ENCODE measurements around the gene NSUN2.

The NSUN2 gene

DNA sequence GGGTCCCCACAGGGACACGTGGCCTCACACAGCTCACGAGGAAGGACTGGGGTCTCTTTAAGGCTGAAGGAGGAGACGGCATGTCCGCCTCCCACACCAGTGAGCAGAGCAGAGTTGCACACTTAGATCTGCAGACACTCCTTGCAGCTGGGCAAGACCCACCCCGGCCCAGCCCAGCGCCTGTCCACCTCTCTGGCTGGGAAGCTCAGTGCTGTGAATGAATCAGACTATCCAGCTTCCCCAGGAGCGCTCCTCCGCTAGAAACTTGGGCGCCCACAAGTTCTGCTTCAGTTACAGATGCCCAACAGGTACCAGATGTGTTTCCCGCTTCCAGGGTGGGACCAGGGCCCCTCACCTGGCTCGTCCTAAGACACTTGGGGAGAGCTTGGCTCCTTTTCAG, 78.9 kb downstream of the NSUN2 start:
- no peak for DNase-seq

DNA sequence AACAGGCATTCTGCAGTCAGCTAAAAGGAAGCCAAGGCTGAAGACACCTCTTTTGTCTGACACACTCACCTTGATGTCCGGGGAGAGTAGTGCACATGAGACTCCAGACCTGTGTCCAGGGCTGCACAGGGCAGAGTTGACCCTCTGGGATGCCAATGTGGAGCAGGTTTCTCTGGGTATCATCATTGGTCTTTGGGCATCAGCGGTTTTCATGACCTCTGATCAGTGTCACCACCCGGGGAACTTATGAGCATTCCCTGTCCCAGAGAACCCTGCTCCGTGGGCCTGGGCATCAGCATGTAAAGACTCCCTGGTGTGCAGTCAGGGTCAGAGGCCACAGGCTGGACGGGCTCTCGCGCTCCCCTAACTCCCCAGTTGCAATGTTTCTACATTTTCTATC, 80.2 kb downstream of the NSUN2 start:
- no peak for DNase-seq

GRCh38 chr5:6551955-6552313, 80.9 kb downstream of the NSUN2 start:
- DNase-seq = no peak

DNA sequence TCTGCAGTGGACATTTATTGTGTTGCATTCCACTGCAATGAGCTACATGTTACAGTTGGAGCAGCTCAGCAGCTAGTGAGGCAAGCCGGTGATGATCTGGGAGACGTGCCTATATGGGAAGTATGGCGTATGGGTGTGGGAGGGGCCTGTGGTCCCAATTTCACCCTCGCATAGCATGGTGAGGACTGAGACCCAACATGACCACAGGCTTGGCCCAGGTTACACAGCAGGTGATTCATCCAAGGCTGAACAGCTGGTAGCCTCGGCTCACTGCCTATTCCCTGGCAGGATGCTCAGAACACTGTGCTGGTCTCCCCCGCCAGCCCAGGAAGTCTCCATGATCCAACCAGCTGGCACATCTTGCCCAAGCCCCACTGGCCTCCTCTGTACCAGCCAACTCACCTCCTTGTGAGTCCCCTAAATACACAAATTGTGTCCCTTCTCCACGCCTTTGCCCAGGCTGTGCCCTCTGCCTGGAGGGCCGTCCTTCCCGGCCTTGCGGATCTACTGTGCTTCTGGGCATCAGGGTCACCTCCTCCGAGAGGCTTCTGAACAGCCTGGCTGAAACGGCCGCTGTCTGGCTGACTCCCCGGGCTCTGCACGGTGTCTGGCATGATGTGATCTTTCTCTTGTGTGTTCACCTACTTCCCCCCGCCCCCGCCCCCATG, 81.4 kb downstream of the NSUN2 start:
- DNase-seq = no peak

GRCh38 chr5:6550628-6551027, 82.2 kb downstream of the NSUN2 start:
- no peak for DNase-seq

Measured in SW 1271 (cell line).